CD4-positive, alpha-beta T cell (primary cell): ENCODE results near the gene GYG2. TPM values are rescaled to one million over a fixed set of nuclear protein-coding genes. Genes with fewer than 3 reads are reported as not detected.

Experiments used
- ATAC-seq: fragments of 200-7000 bp; cut with Tn5 transposase; one replicate; pipeline ENCODE4 v1.10.0; 2022; ENCODE audit warnings: mild to moderate bottlenecking; ENCODE audit not compliant: poor library complexity
- CTCF ChIA-PET: fragments of 350-600 bp; sonication (Branson Sonifier 250); formaldehyde crosslinking; loops from one replicate; lab custom pipeline; 2021; ENCODE audit warnings: antibody characterized with exemption, inconsistent platforms; lab: Charles Lee
- POLR2A ChIA-PET: fragments of 350-600 bp; sonication (Branson Sonifier 250); formaldehyde crosslinking; loops from one replicate; lab custom pipeline; 2021; ENCODE audit warnings: antibody characterized with exemption, inconsistent platforms; lab: Charles Lee
- DNase-seq, 14 experiments: peaks; one replicate each; pipeline ENCODE4 v3.0.0-alpha.2; 2013 to 2020; ENCODE audit warnings: mixed read lengths in 2 of 14
- H3K27ac ChIP-seq, 2 donors: one replicate each; pipeline versions ENCODE4 v1.5.1 to v1.7.0; 2013; ENCODE audit warnings: low read length in 2 of 2, low read depth in 1 of 2, mild to moderate bottlenecking in 1 of 2
- H3K27me3 ChIP-seq, 2 experiments: 1 replicate in 1 of 2; 2 replicates in 1 of 2; pipeline versions ENCODE4 v1.6.1 to v1.7.0; 2013; ENCODE audit warnings: low read length in 2 of 2, control low read depth in 1 of 2, mild to moderate bottlenecking in 1 of 2, moderate library complexity in 1 of 2; ENCODE audit not compliant: insufficient read depth in 2 of 2, control insufficient read depth in 1 of 2
- H3K36me3 ChIP-seq: one replicate; pipeline ENCODE4 v1.6.1; 2013; ENCODE audit warnings: low read length, control low read depth; ENCODE audit not compliant: insufficient read depth
- H3K4me1 ChIP-seq: one replicate; pipeline ENCODE4 v1.6.1; 2013; ENCODE audit warnings: low read length, control low read depth; ENCODE audit not compliant: insufficient read depth
- H3K4me3 ChIP-seq: one replicate; pipeline ENCODE4 v1.5.1; 2013; ENCODE audit warnings: mild to moderate bottlenecking, low read length, moderate library complexity
- H3K9me3 ChIP-seq, 2 experiments: 1 replicate in 1 of 2; 2 replicates in 1 of 2; pipeline versions ENCODE4 v1.6.1 to v1.7.0; 2013; ENCODE audit warnings: low read length in 2 of 2, mild to moderate bottlenecking in 2 of 2, control low read depth in 1 of 2, moderate library complexity in 1 of 2; ENCODE audit not compliant: control insufficient read depth in 1 of 2, insufficient read depth in 1 of 2
- H3K27ac Mint-ChIP-seq: one replicate; pipeline ENCODE4 v1.8.0; 2020; ENCODE audit warnings: mixed read lengths
- H3K27me3 Mint-ChIP-seq: one replicate; pipeline ENCODE4 v1.8.0; 2021; ENCODE audit warnings: mixed read lengths
- H3K36me3 Mint-ChIP-seq: one replicate; pipeline ENCODE4 v1.8.0; 2021; ENCODE audit warnings: low read depth, mixed read lengths
- H3K4me1 Mint-ChIP-seq: one replicate; pipeline ENCODE4 v1.8.0; 2021; ENCODE audit warnings: low read depth, mixed read lengths
- H3K4me3 Mint-ChIP-seq: one replicate; pipeline ENCODE4 v1.8.0; 2020; ENCODE audit warnings: mild to moderate bottlenecking, mixed read lengths
- H3K9me3 Mint-ChIP-seq: one replicate; pipeline ENCODE4 v1.8.0; 2020; ENCODE audit warnings: mixed read lengths
- intact Hi-C, 2 experiments: fragments of 100-400 bp; cut with DNase I in 1 of 2; cut with micrococcal nuclease in 1 of 2; formaldehyde crosslinking; loops; one replicate each; pipeline versions ENCODE4 v1.15.1 to v1.9.0; 2023 to 2025; cut with DNase I, micrococcal nuclease
- total RNA-seq, 174 experiments: library from RNA in 2 of 174; stranded (reverse) in 2 of 174; gene quantifications; one replicate each; pipeline ENCODE4 v1.2.3 and lab custom pipeline; 2021 to 2026
- TF ChIP-seq, protein P1 (sequence below): fragments of 200-600 bp; IDR thresholded peaks from one replicate; pipeline ENCODE4 v1.8.0; 2022; ENCODE audit warnings: antibody characterized with exemption, mild to moderate bottlenecking

Gene GYG2
- total RNA-seq, 2 experiments from 2014 or later = not detected

DNA sequence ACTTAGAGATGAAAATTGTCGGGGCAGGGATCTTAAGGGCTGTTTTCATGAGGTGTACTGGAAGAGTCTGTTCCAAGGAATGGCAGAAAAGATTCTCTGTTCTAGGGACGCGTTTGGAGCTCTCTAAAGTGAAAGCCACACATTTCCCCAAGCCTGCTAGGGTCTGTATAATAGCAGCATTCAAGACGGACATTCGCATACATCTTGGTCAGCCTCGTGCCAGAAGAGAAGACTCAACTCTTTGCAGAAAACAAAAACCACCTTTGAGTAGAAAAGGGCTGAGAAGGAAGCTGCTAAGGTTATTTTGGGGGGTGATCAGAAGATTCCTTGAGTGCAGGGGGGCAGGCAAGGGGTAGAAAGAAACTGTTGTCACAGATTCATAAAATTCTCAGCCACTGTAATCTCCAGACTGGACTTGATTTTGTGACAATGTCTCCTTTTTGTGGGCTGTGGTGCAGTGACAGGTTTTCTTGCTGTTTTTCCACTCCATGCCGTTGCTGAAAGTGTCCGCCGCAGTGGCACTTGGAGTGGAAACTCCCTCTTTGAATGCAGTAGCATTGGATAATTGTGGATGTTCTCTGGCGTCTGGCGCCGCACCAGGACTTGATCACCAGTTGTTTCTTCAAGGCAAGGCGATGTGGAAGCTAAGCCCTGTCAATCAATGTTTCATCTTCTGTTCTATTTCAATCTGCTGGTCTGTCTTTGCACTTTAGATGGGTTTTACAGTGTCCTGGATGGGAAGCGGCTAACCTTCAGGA lies 2.9 kb downstream of the GYG2 start:
- Histone ChIP-seq H3K36me3 (no peaks in the 10 kb centered on the region), H3K27me3 (peaks cover 7 to 25% of the 10 kb centered on the region in 2 experiments), H3K4me1 (peaks cover 4% of the 10 kb centered on the region), H3K27ac (no peak overlapping the region), H3K9me3 (peaks cover 0 to 3% of the 10 kb centered on the region in 2 experiments), H3K4me3 (no peak overlapping the region)
- CTCF ChIA-PET = no interaction called here
- Mint-ChIP-seq H3K4me1 (no peaks in the 10 kb centered on the region), H3K27ac (no peak overlapping the region), H3K36me3 (no peaks in the 10 kb centered on the region), H3K9me3 (no peaks in the 10 kb centered on the region), H3K4me3 (no peak overlapping the region), H3K27me3 (peaks cover 28% of the 10 kb centered on the region)
- POLR2A ChIA-PET = no interaction called here
- no peak for ATAC-seq
- TF ChIP-seq, protein P1, sequence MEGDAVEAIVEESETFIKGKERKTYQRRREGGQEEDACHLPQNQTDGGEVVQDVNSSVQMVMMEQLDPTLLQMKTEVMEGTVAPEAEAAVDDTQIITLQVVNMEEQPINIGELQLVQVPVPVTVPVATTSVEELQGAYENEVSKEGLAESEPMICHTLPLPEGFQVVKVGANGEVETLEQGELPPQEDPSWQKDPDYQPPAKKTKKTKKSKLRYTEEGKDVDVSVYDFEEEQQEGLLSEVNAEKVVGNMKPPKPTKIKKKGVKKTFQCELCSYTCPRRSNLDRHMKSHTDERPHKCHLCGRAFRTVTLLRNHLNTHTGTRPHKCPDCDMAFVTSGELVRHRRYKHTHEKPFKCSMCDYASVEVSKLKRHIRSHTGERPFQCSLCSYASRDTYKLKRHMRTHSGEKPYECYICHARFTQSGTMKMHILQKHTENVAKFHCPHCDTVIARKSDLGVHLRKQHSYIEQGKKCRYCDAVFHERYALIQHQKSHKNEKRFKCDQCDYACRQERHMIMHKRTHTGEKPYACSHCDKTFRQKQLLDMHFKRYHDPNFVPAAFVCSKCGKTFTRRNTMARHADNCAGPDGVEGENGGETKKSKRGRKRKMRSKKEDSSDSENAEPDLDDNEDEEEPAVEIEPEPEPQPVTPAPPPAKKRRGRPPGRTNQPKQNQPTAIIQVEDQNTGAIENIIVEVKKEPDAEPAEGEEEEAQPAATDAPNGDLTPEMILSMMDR = no peak
- DNase-seq = no peak
- intact Hi-C loops = no loop called here

DNA sequence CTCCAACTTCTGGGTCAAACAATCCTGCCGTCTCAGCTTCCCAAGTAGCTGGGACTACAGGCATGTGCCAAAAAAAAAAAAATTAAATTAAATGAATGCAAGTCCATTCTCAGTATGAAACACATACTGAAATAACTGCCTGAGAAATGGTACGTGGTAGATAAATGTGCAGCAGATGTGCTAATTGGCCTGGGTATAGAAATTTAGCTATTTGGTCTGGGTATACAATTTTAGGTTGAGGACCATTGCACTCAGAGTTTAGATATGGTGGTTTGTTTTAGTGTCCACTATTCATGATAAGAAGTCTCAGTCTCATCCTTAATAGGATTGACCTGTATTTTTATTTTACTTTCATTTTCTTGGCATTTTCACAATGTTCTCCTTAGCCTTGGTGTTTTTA lies 9.2 kb downstream of the GYG2 start:
- H3K36me3 Mint-ChIP-seq = no peaks in the 10 kb centered on the region
- no peak overlapping the region for H3K27ac Mint-ChIP-seq
- Histone ChIP-seq H3K27me3 (no peaks in the 10 kb centered on the region), H3K9me3 (peaks cover 4% of the 10 kb centered on the region in 2 experiments), H3K4me3 (no peak overlapping the region), H3K36me3 (no peaks in the 10 kb centered on the region), H3K4me1 (no peaks in the 10 kb centered on the region), H3K27ac (no peak overlapping the region)
- peaks cover 15% of the 10 kb centered on the region for H3K27me3 Mint-ChIP-seq
- POLR2A ChIA-PET = no interaction called here
- intact Hi-C loops = no loop called here
- H3K4me1 Mint-ChIP-seq = no peaks in the 10 kb centered on the region
- DNase-seq (no peak), ATAC-seq (no peak)
- H3K4me3 Mint-ChIP-seq = no peak overlapping the region
- CTCF ChIA-PET = no interaction called here
- peaks cover 3% of the 10 kb centered on the region for H3K9me3 Mint-ChIP-seq
- TF ChIP-seq, protein P1 = no peak

DNA sequence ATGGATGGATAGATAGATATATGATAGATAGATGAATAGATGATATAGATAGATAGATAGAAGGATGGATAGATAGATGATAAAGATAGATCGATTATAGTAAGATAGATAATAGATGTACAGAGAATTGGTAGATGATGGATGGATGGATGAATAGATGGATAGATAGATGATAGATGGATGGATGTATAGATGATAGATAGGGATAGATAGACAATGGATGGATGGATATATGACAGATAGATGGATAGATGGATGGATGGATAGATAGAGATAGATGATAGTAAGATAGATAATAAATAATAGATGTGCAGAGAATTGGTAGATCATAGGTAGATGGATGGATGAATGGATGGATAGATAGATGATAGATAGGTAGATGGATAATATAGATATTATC lies 12.2 kb downstream of the GYG2 start:
- CTCF ChIA-PET = no interaction called here
- intact Hi-C loops = no loop called here
- TF ChIP-seq, protein P1 = no peak
- Histone ChIP-seq H3K9me3 (peaks cover 4% of the 10 kb centered on the region in 2 experiments), H3K27ac (no peak overlapping the region), H3K4me1 (no peaks in the 10 kb centered on the region), H3K4me3 (no peak overlapping the region), H3K27me3 (no peaks in the 10 kb centered on the region), H3K36me3 (no peaks in the 10 kb centered on the region)
- Mint-ChIP-seq H3K36me3 (no peaks in the 10 kb centered on the region), H3K4me1 (no peaks in the 10 kb centered on the region), H3K27ac (no peak overlapping the region), H3K27me3 (peaks cover 6% of the 10 kb centered on the region), H3K9me3 (peaks cover 3% of the 10 kb centered on the region), H3K4me3 (no peak overlapping the region)
- POLR2A ChIA-PET = no interaction called here
- ATAC-seq (no peak), DNase-seq (no peak)
